ENCODE results near the gene ELMO2.

DNA sequence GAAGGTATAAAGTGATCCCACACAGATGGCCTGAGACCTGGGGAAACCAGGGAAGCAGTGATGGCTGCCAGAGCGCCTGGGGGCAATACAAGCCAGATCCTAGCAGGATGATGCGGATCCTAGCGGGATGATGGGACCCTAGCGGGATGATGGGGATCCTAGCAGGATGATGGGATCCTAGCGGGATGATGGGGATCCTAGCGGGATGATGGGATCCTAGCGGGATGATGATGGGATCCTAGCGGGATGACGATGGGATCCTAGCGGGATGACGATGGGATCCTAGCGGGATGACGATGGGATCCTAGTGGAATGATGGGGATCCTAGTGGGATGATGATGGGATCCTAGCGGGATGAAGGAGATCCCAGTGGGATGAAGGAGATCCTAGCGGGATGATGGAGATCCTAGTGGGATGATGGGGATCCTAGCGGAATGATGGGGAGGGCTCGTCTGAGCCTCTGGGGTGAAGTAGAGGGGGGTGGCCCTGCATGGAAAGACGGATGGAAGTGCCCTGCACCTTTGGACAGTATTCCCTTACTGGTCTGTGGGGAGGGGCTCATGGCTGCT, 54.0 kb downstream of the ELMO2 start:
- TF ChIP-seq, protein P1, sequence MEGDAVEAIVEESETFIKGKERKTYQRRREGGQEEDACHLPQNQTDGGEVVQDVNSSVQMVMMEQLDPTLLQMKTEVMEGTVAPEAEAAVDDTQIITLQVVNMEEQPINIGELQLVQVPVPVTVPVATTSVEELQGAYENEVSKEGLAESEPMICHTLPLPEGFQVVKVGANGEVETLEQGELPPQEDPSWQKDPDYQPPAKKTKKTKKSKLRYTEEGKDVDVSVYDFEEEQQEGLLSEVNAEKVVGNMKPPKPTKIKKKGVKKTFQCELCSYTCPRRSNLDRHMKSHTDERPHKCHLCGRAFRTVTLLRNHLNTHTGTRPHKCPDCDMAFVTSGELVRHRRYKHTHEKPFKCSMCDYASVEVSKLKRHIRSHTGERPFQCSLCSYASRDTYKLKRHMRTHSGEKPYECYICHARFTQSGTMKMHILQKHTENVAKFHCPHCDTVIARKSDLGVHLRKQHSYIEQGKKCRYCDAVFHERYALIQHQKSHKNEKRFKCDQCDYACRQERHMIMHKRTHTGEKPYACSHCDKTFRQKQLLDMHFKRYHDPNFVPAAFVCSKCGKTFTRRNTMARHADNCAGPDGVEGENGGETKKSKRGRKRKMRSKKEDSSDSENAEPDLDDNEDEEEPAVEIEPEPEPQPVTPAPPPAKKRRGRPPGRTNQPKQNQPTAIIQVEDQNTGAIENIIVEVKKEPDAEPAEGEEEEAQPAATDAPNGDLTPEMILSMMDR (IDR thresholded peaks at IDR 0.05) = no peak
- TF ChIP-seq ZFX (IDR thresholded peaks at IDR 0.05; ENCODE audit: borderline replicate concordance) = no peak

Measured in 22Rv1 (cell line).